ENCODE data around the gene PPARA. TPM values are rescaled to one million over a fixed set of nuclear protein-coding genes. Genes with fewer than 3 reads are reported as not detected.

Gene PPARA
- 31.6 TPM for total RNA-seq

DNA sequence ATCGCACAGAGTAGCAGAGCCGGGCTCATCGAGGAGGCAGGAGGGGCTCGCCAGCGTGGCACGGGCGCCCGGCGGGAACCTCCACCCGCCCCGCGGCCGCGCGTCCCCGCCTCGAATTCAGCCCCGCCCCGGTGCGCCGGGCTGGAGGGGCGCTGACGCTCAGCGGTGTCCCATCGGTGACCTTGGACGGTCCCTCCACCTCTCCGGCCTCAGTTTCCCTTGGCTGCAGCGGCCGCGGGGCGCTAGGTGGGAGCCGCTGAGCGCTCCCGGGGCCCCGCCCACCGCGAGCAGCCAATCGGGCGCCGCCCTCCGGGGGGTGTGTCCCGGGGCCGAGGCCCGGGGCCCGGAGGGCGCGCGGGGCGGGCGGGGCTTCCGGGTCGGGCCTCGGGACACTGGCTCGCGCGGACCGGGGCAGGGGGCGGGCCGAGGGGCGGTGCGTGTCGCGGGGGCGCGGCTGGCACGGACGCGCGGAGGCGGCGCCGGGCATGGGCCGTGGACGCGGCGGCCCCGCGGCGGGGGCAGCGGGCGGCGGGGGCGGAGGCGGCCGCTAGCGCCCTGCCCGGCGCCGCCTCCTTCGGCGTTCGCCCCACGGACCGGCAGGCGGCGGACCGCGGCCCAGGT lies at the start of gene PPARA:
TSS of gene PPARA (plus strand) at position 493 of the 621 bp plus-strand sequence. CDS start 47,858 bp downstream, outside the sequence.

DNA sequence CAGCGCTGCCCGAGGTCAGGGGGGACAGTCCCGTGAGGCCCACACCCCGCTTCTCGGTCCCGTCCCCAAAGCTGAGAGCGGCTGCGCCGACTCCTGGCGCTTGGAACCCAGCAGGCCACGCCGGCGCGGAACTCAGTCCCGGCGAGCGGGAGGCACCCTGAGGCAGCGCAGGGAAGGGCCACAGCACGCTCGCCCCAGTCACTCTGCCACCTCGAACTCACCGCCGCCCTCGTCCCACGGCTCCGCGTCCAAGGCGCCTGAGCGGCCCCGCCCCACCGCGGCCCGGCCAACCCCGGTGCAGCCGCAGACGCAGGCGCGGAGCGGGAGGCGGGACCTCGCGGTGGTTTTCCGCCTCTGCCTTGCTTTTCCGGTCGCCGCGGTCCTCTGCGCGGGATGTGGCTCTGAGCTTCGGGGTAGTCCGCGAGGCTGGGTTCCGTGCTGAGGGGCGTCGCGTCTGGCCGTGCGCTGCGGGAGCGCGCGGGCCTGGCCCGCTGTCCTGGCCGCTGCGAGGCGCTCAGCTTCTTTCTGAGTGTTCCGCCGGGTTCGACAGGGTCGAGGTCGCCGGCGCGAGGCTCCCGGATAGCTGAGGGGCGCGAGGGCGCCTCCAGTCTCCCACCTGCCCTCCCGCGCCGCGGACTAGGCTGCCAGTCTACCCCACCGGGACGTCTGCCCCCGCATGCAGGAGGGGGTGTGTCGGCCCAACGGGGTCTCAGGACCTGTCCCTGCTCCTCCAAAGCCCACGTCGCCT lies 99.9 kb downstream of the PPARA start, which contains the start of gene CDPF1:
TSS of gene CDPF1 (minus strand) at position 259 of the 748 bp plus-strand sequence. CDS start 2,009 bp downstream, outside the sequence.

DNA sequence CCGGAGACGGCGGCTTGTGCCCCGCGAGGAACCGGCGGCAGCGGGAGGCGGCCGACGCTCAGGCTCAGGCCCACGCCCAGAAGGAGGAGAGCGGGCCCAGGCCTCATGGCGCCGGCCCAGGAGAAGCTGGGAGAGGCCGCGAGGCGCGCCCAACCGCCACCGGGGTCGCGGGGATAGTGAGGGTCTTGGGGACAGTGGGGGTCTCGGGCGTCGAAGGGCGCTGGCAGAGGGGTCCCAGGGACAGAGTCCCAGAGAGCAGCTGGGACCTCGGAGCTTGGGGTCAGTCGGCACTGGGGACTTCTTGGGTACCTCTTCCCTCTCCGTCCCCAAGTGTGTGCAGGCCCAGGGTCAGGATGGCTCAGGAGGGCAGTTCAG lies 112.9 kb downstream of the PPARA start, which contains the start of gene PKDREJ:
TSS of gene PKDREJ (minus strand) at position 128 of the 375 bp plus-strand sequence. CDS start at position 107, 21 bp downstream.

DNA sequence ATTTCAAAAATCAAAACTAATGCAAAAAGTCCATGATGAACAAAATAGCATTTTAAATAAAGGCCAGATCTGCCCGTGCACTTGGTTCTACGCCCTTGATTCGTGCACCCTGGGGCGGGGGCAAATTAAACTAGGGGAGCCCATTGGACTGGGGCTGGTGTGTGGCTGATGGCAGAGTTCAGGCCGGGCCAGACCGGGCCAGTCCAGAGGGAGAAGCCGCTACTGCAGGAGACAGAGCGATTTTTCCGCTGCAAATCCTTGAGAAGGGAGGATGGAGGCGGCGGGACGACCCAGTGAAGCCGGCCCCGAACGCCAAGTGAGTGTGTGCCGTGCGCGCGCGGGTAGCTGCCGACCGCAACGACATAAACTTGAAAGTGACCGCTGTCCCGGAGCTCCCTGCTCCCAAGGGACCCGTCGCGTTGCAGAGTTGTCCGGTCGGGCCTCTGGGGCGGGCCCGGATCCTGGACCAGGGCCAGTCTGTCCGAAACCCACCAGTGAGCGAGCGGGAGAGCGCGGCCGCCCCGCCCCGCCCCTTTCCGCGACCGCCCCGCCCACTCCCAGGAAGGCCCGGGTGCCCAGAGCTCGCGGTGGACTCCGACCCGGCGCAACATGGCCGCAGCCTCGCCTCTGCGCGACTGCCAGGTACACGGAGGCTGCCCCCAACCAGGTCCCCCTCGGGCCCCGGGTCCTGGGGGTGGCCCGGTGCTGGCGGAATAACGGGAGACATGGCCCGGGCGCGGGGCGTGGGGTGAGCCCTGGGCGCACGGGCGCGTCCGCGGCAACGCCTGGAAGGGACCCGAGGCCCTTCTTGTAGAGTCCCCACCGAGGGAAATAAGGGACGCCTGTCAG lies 117.3 kb downstream of the PPARA start, which contains the start of gene TTC38:
TSS of gene TTC38 (plus strand) at position 578 of the 849 bp plus-strand sequence. CDS start at position 610, 32 bp downstream.

Other genes with a start within 250 kb of the PPARA start
- 8.4 TPM for gene WNT7B, start 173.4 kb upstream of the PPARA start, total RNA-seq
- 19.4 TPM for gene CDPF1, start 99.8 kb downstream of the PPARA start, total RNA-seq
- 0.05 TPM for gene PKDREJ, start 112.8 kb downstream of the PPARA start, total RNA-seq
- 49.4 TPM for gene TTC38, start 117.5 kb downstream of the PPARA start, total RNA-seq
- gene GTSE1, start 146.3 kb downstream of the PPARA start, total RNA-seq: 5.7 TPM
- gene TRMU, start 185.2 kb downstream of the PPARA start, total RNA-seq: 53.7 TPM